GM18867 (cell line): ENCODE measurements around the gene ARRDC4.

Experiments used
- ATAC-seq: cut with Tn5 transposase; IDR thresholded peaks from one replicate; pipeline ENCODE4 v1.9.1; 2021; ENCODE audit warnings: mild to moderate bottlenecking, moderate library complexity; ENCODE audit not compliant: unreplicated experiment

The ARRDC4 gene

GRCh38 chr15:97960364-97961066 is at the start of gene ARRDC4:
Gene ARRDC4 (plus strand): TSS chr15:97960703. CDS start chr15:97960862, 159 bp downstream.
- ATAC-seq = peak; percentile 84

- no peak for ATAC-seq
Measured at GRCh38 chr15:97914711-97915110, 45.8 kb upstream of the ARRDC4 start.

DNA sequence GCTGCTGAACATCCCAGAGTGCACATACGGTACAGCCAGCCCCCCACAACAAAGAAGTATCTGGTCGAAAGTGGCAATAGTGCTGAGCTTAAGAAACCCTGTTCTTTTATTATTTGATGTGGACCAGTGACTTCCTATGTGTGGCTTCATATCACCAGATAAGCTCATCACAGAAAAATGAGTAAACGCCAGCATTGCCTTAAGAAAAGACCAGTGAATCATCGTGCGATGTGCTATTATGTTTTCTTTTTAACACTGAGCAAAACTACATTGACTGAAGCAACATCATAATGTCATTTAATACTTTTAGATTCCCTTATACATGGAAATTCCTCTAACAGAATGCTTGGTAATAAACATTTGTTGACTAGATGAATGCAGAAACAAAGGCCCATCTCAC is 45.2 kb upstream of the ARRDC4 start:
- no peak for ATAC-seq

- ATAC-seq = no peak
Measured at GRCh38 chr15:97921296-97921865, 39.1 kb upstream of the ARRDC4 start.

GRCh38 chr15:97929456-97930229 is 30.9 kb upstream of the ARRDC4 start:
- ATAC-seq = no peak

DNA sequence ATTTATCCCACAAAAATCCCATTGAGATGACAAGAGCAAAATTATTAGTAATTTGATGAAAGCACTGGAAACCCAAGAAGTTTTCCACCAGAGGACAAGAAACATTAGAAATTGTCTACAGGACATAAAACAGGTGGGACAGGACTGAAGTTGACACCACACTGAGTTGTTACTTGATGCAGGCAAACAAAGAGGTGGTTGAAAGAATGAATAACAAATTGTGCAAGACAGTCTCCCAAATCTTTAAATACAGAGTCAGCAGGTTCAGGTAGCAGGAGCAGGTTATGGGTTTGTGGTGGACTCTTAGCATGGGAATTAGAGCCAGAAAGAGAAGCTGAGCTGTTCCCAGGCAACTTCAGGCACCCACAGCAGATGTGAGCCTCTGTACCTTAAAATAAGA is 30.3 kb upstream of the ARRDC4 start:
- ATAC-seq = no peak

- ATAC-seq = no peak
Measured at GRCh38 chr15:97931314-97931713, 29.2 kb upstream of the ARRDC4 start.

DNA sequence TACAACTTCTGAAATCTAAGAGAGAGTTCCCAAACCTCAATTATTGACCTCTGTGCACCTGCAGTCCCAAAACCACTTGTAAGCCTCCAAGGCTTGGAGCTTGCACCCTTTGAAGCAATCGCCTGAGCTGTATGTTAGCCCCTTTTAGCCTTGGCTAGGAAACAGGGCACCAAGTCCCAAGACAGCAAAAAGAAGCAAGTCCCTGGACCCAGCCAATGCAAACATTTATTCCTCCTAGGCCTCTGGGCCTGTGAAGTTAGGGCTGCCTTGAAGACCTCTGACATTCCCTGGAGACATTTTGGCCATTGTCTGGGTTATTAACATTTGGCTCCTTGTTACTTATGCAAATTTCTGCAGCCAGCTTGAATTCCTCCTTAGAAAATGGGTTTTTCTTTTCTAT is 26.9 kb upstream of the ARRDC4 start:
- ATAC-seq = no peak

DNA sequence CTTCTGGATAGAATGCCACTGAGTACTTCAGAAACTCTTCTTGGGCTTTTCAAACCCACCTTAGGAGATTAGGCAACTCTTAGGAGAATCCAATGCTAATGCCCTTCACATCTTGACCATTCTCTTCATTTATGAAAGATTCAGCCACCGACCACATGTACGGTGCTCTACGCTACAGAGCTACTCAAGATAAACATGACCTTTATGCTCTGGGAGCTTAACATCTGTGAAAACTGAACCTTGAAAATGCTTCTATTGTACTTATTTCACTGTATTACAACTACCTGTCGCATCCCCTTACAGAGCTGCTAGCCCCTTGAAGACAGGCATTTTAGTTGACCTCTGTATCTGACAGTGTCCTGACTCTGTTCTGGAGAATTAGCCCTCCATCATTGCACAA is 19.5 kb upstream of the ARRDC4 start:
- no peak for ATAC-seq

DNA sequence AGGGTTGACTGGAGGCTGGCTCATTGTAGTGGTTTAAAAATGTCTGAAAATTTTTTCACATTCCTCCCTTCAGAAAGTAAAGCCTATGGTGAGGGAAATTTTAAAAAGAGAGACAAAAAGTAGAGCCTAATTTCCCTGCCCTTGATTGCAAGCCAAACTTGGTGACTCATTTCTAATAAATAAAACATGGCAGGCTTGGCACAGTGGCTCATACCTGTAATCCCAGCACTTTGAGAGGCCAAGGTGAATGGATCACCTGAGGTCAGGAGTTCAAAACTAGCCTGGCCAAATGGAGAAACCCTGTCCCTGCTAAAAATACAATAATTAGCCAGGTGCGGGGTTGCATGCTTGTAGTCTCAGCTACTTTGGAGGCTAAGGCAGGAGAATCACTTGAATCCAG is 18.9 kb upstream of the ARRDC4 start:
- no peak for ATAC-seq

- ATAC-seq = no peak
Measured at GRCh38 chr15:97944724-97945123, 15.8 kb upstream of the ARRDC4 start.

GRCh38 chr15:97947465-97948260 is 12.8 kb upstream of the ARRDC4 start:
- ATAC-seq = no peak

DNA sequence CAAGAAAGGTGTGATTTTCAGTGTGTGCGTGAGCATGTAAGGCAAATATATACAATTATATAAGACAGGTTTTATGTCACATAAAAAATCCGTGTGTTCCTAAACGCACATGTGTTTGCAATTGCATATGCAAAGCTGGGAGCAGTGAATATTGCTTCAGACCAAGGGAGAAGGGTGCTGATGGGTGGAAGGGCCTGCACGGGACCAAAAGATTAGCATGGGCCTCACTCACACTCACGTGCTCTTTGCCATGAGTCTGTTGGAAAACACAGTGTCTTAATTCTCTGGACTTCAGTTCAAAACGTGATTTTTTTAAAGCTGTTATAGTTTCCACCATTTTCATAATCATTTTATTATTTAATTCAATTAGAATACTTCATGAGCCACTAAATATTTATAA is 7.2 kb upstream of the ARRDC4 start:
- ATAC-seq = no peak

GRCh38 chr15:97953748-97954147 is 6.8 kb upstream of the ARRDC4 start:
- ATAC-seq = no peak

GRCh38 chr15:97955035-97955434 is 5.5 kb upstream of the ARRDC4 start:
- no peak for ATAC-seq

DNA sequence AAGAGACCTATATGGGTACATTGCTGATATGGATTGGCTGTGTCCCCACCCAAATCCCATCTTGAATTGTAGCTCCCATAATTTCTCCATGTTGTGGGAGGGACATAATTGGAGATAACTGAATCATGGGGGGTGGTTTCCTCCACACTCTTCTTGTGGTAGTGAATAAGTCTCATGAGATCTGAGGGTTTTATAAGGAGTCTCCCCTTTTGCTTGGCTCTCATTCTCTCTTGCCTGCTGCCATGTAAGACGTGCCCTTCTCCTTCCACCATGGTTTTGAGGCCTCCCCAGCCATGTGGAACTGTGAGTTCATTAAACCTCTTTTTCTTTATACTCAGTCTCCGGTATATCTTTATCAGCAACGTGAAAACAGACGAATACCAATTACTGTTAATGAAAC is 5.0 kb upstream of the ARRDC4 start:
- ATAC-seq = no peak

DNA sequence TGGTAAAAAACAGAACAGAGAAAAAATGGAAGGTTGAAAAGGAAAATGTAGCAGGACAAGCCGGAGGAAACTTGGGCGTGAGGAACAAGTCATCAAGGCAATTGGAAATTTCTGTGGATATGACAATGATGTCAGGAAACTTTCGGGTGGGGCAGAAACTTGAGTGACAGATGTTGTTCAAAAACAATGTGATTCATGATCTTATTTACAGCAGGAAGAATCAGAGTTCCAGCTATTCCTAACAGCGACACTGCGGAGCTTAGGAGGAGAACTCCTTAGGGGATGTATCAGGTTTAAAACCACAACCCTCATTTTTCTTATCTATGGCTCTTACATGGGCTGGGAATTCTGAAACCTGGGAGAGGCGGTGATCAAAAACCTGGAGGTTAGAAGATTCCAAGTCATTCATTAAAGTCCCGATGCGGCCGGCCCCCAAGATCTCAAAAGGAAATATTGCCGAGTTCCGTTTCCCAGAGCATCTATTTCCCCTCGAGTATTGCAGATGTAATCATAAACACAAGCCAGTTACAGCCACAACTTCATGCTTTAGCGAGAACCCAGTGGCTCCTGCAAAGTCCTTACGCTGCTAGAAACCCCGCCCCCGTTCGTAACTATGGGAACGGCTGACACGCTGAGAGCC is 659 bp upstream of the ARRDC4 start:
- no peak for ATAC-seq

- ATAC-seq = no peak
Measured at GRCh38 chr15:97961067-97961954, 808 bp downstream of the ARRDC4 start.

GRCh38 chr15:97962263-97962662 is 1.8 kb downstream of the ARRDC4 start:
- no peak for ATAC-seq

GRCh38 chr15:97963779-97964178 is 3.3 kb downstream of the ARRDC4 start:
- ATAC-seq = no peak
